SH-SY5Y (cell line): Measurements from ENCODE around the gene LHFPL3.

ENCODE experiments used
- GATA2 ChIP-seq: IDR thresholded peaks from 2 replicates; pipeline ENCODE4 v1.6.1; 2011; ENCODE audit warnings: mild to moderate bottlenecking, low read depth, low read length
- GATA3 ChIP-seq: IDR thresholded peaks from 2 replicates; pipeline ENCODE4 v1.6.1; 2011; ENCODE audit warnings: low read depth, mild to moderate bottlenecking, low read length, moderate library complexity

DNA sequence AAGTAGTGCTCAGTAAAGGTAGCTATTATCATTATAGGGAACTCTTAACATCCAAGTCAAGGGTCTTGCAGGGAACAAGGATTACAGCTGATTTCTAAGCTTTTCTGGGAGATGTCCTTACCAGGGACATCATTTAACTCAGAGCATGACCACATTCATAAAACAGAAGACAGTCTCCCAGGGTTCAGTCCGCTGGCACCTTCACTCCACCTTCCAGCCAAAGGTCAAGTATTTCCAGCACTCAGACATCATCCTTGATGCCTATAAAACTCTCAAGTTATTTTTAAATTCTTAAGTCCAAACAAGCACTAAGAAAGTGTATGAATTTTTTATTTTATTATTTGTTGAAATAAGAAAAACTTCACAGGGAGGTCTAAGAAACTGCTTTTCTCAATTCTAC, 565.9 kb downstream of the LHFPL3 start:
- no peak for TF ChIP-seq GATA2
- TF ChIP-seq GATA3, result no peak
